Activated CD4-positive, alpha-beta T cell treated with anti-CD3 and anti-CD28 coated beads, Interleukin-2, Interleukin-6, amounts not matched to agents 100 ng/mL and 50 ng/mL, durations not matched to agents 16 hours and 8 hours (primary cell): ENCODE results near the gene KCNJ10.

ENCODE experiments used
- DNase-seq: peaks from one replicate; pipeline ENCODE4 v3.0.0-alpha.2; 2020

KCNJ10 gene

DNA sequence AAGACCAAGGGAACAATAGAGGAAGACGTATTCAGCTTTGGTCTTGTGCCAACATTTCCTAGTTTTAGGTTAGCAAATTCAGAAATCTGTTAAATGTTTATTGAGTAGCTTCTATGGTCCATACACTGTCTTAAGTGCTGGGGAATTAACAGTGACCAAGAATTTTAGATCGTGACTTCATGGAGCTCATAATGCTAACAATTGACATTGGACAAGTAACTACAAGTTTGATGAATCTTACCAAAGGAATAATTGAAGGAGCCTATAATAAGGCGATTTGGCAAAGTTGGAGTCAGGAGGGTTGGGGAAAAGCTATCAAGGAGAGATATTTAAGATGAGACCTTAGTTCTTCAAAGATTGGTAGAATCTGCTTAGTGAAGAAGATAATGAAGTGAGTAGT is 114.5 kb downstream of the KCNJ10 start:
- no peak for DNase-seq

- DNase-seq = no peak
Observed at GRCh38 chr1:159953536-159954515, 116.1 kb downstream of the KCNJ10 start, which contains the start of gene SLAMF9. TSS of gene SLAMF9 (minus strand) at chr1:159954237. CDS start at chr1:159954137, 100 bp downstream.

GRCh38 chr1:159952932-159953331 is 117.0 kb downstream of the KCNJ10 start:
- no peak for DNase-seq

- DNase-seq = no peak
Observed at GRCh38 chr1:159951551-159951950, 118.4 kb downstream of the KCNJ10 start.

DNA sequence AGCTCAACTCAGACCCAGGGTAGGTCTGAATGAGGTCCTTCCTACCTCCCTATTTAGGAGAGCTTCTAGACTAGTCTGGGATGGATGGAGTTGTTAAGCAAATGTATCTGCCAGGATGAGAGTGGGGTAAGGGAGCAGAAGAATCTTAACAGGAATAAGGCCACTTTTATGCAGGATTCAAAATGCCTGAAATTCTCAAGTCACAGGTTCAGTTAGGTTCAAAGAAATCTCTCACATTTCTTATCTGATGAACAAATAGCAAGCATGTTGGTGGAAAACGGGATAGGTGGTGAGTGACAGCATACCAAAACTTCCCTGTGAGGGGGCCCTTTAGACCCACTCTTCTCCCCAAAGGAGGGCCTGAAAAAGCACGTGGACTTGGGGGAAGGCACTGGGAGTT is 118.9 kb downstream of the KCNJ10 start:
- no peak for DNase-seq

- DNase-seq = no peak
Observed at GRCh38 chr1:159949981-159950381, 120.0 kb downstream of the KCNJ10 start.

- no peak for DNase-seq
Observed at GRCh38 chr1:159949123-159949522, 120.8 kb downstream of the KCNJ10 start.
